AG09319 (cell line): ENCODE data around the gene RASAL3.

Experiments used
- DNase-seq: peaks from one replicate; pipeline ENCODE4 v3.0.0-alpha.2; 2010; ENCODE audit warnings: low read depth; ENCODE audit errors: extremely low read depth
- TF ChIP-seq, protein P1 (sequence below): IDR thresholded peaks from 2 replicates; pipeline ENCODE4 v1.5.1; 2011; ENCODE audit warnings: low read depth, mild to moderate bottlenecking, inconsistent platforms, low read length, moderate library complexity

The RASAL3 gene

DNA sequence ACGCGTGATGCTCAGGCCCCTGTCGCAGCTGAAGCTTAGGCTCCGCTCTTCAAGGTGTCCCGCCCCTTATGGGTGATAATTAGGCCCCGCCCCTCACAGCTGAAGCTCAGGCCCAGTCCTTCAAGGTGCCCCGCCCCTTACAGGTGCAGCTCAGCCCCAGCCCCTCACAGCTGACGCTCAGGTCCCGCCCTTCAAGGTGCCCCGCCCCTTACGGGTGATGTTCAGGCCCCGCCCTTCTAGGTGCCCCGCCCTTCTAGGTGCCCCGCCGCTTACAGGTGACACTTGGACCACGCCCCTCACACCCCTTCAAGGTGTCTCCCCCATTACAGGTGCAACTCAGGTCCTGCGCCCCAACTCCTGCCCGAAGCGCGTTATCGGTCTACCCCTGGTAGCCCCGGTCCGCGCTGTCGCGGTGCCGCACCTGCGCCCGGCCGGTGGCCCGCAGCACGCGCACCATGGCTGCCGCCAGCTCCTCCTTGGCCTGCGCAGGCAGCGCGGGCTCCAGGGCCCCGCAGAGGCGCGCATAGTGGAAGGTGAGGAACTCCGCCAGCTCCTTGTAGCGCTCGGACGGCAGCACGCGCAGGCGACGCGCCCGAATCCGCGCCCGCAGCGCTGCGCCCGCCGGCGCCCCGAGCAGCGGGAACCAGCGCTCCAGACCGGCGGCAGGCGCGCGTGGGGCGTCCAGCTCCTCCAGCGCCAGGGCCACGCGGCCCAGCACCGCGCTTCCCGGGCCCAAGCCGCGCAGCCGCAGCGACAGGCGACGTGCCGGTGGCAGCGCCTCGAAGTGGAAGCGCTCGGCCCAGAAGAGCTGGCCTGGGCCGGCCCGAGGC, 7.3 kb downstream of the RASAL3 start:
- TF ChIP-seq, protein P1, sequence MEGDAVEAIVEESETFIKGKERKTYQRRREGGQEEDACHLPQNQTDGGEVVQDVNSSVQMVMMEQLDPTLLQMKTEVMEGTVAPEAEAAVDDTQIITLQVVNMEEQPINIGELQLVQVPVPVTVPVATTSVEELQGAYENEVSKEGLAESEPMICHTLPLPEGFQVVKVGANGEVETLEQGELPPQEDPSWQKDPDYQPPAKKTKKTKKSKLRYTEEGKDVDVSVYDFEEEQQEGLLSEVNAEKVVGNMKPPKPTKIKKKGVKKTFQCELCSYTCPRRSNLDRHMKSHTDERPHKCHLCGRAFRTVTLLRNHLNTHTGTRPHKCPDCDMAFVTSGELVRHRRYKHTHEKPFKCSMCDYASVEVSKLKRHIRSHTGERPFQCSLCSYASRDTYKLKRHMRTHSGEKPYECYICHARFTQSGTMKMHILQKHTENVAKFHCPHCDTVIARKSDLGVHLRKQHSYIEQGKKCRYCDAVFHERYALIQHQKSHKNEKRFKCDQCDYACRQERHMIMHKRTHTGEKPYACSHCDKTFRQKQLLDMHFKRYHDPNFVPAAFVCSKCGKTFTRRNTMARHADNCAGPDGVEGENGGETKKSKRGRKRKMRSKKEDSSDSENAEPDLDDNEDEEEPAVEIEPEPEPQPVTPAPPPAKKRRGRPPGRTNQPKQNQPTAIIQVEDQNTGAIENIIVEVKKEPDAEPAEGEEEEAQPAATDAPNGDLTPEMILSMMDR = no peak
- no peak for DNase-seq

GRCh38 chr19:15456441-15456840, 7.9 kb downstream of the RASAL3 start:
- no peak for DNase-seq
- TF ChIP-seq, protein P1 = no peak

- TF ChIP-seq, protein P1 = no peak
- DNase-seq = no peak
Observed at GRCh38 chr19:15455996-15456395, 8.3 kb downstream of the RASAL3 start.

GRCh38 chr19:15453906-15454860, 10.2 kb downstream of the RASAL3 start:
- TF ChIP-seq, protein P1 = no peak; the same call in 1 of the 2 replicates
- DNase-seq = no peak

- TF ChIP-seq, protein P1 = peak; percentile 13
- no peak for DNase-seq
Observed at GRCh38 chr19:15453091-15453578, 11.2 kb downstream of the RASAL3 start.

DNA sequence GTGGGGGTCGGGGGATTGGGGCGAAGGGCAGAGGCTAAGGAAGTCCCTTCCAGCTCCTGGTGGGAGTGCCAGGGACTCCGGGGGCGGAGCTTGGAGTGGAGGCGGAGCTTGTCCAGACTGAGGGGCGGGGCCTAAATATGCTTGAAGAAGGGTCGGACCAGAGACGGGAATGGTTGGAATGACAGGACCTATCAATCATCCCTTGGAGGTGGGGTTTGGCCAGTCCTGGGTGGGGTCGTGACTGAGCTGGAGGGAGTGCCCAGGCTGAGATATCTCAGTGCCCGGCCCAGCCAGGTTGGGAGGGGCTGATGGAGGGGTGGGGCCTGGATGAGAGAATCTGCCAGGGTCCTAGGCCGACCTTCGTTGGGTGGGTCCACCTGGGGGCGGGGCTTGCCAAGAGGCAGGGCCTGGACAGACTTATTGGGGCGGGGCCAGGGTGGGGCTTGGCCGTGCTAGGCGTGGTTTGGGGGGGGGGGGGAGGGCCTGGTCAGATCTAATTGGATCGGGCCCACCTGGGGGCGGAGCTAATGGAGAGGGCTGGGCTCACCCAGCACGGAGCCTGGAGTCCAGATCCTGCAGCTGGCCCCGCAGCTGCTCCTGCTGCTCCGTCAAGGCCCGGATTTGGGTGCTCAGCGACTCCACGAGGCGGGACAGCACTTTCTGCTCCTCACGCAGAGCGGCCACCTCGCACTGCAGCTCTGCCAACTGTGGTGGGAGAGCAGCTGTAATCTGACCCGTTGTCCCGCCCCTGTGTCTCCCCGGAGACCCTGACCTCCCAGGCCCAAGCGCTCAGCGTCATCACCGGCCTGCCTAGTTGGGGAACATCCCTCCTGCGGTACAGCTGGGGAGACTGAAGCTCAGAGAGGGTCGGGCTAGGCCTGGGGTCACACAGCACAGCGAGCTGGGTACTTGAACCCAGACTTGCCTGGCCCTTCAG, 12.0 kb downstream of the RASAL3 start:
- DNase-seq = peak; percentile 54
- TF ChIP-seq, protein P1 = no peak
